ENCODE results near the gene REPIN1. TPM values are rescaled to one million over a fixed set of nuclear protein-coding genes. Genes with fewer than 3 reads are reported as not detected.

Gene REPIN1
- total RNA-seq, 1 donor from 2014 or later = 82.2 TPM

GRCh38 chr7:150329331-150330120, 39.1 kb upstream of the REPIN1 start:
- intact Hi-C loops (cut with micrococcal nuclease) = no loop called here
- Mint-ChIP-seq H3K27ac (no peak overlapping the region), H3K4me3 (ENCODE audit: low read depth) (no peak overlapping the region), H3K4me1 (ENCODE audit: low read depth) (peaks cover 11% of the 10 kb centered on the region), H3K9me3 (no peaks in the 10 kb centered on the region), H3K36me3 (ENCODE audit: low read depth) (peaks cover 51% of the 10 kb centered on the region), H3K27me3 (ENCODE audit: low read depth) (no peaks in the 10 kb centered on the region)
- DNase-seq (ENCODE audit: low spot score) = no peak

DNA sequence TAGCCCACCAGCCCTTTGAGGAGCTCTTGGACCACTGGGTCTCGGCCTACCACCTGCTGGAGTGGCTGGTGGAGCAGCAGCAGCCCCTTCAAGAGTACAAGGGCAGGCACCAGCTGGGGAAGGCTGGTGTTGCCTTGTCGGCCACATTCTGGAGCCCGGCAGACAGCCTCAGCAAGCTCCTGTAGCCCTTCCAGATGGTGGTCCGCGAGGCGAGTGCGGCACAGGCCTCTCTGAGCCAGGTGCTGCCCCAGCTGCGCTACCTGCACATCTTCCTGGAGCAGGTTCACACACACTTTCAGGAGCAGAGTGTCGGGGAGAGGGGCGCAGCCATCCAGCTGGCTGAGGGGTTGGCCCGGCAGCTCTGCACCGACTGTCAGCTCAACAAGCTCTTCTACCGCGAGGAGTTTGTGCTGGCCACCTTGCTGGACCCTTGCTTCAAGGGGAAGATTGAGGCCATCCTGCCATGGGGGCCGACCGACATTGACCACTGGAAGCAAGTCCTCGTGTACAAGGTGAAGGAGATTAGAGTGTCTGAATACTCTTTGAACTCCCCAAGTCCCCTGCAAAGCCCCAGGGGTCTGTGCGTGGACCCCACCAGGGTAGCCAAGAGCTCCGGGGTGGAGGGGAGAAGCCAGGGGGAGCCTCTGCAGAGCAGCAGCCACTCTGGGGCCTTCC, 38.3 kb upstream of the REPIN1 start:
- intact Hi-C loops (cut with micrococcal nuclease) = no loop called here
- no peak for DNase-seq (ENCODE audit: low spot score)
- Mint-ChIP-seq H3K36me3 (ENCODE audit: low read depth) (peaks cover 43% of the 10 kb centered on the region), H3K27ac (no peak overlapping the region), H3K27me3 (ENCODE audit: low read depth) (no peaks in the 10 kb centered on the region), H3K4me3 (ENCODE audit: low read depth) (no peak overlapping the region), H3K9me3 (no peaks in the 10 kb centered on the region), H3K4me1 (ENCODE audit: low read depth) (peaks cover 3% of the 10 kb centered on the region)

DNA sequence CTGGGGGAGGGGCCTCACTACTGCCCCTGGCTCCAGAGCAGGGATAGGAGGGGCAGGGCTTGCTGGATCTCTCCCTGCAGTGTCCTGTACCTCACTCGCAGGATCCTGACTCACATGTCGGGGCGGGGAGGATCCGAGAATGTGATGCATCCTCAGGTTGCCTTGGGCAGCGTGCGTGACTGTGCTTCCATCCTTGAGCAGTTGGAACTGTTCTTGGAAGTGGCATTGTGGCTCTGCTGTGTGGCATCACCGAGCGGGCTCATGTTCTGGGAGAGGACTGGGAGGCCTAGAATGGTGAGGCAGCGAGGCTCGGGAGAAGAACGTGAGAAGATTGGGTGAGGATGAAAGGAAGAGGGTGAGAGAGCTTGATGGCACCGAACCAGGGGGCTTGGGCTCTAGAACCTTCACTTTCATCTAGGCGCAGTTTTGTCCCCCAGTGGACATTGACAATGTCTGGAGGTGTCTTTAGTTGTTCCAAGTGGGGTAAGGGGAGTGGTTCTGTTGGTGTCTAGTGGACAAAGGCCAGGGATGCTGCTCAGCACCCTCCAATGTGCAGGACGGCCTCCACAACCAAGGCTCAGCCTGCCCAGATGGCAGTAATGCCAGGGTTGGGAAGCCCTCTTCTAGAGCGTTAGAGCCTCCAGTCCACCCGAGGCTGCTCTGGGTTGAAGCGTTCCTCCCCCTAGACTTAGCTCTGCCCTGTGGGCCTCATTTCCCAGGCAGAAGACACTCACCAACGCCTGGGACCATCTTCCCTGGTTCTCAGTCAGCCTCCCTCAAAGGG, 35.6 kb upstream of the REPIN1 start:
- Mint-ChIP-seq H3K27me3 (ENCODE audit: low read depth) (no peaks in the 10 kb centered on the region), H3K9me3 (no peaks in the 10 kb centered on the region)

DNA sequence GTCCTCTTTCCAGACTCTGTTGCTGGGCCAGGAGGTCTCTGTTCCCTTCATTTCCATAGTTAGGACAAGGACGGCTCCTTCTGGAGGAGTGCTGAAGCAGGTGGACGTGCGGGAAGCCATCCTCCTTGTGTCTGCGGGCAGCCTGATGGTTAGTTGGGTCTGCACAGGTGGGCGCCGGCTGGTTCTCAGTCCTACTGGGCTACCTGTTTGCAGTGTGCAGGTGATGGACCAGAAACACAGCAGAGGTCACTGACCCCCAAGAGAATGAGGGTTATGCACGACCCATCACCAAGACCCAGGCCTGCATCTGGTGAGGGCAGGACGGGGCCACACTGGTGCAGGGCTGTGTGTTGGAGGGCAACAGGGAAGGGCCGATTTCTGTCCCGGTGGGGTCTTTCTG, 35.0 kb upstream of the REPIN1 start:
- H3K4me1 Mint-ChIP-seq (ENCODE audit: low read depth) = no peaks in the 10 kb centered on the region
- no peaks in the 10 kb centered on the region for H3K9me3 Mint-ChIP-seq
- no peak for DNase-seq (ENCODE audit: low spot score)
- no peak overlapping the region for H3K4me3 Mint-ChIP-seq (ENCODE audit: low read depth)
- intact Hi-C loops (cut with micrococcal nuclease) = no loop called here
- H3K27me3 Mint-ChIP-seq (ENCODE audit: low read depth) = no peaks in the 10 kb centered on the region
- no peak overlapping the region for H3K27ac Mint-ChIP-seq
- peaks cover 20% of the 10 kb centered on the region for H3K36me3 Mint-ChIP-seq (ENCODE audit: low read depth)

More for the DNA sequence above, 35.6 kb upstream of the REPIN1 start:
- intact Hi-C loops (cut with micrococcal nuclease) = no loop called here
- H3K27ac Mint-ChIP-seq = no peak overlapping the region
- H3K4me3 Mint-ChIP-seq (ENCODE audit: low read depth) = no peak overlapping the region
- no peak for DNase-seq (ENCODE audit: low spot score)
- H3K36me3 Mint-ChIP-seq (ENCODE audit: low read depth) = peaks cover 24% of the 10 kb centered on the region
- no peaks in the 10 kb centered on the region for H3K4me1 Mint-ChIP-seq (ENCODE audit: low read depth)

GRCh38 chr7:150334108-150334507, 34.5 kb upstream of the REPIN1 start:
- no peaks in the 10 kb centered on the region for H3K27me3 Mint-ChIP-seq (ENCODE audit: low read depth)
- DNase-seq (ENCODE audit: low spot score) = no peak
- no peak overlapping the region for H3K27ac Mint-ChIP-seq
- H3K9me3 Mint-ChIP-seq = no peaks in the 10 kb centered on the region
- peaks cover 16% of the 10 kb centered on the region for H3K36me3 Mint-ChIP-seq (ENCODE audit: low read depth)
- no peak overlapping the region for H3K4me3 Mint-ChIP-seq (ENCODE audit: low read depth)
- H3K4me1 Mint-ChIP-seq (ENCODE audit: low read depth) = no peaks in the 10 kb centered on the region
- intact Hi-C loops (cut with micrococcal nuclease) = no loop called here

- Mint-ChIP-seq H3K4me3 (ENCODE audit: low read depth) (no peak overlapping the region), H3K27ac (no peak overlapping the region), H3K36me3 (ENCODE audit: low read depth) (peaks cover 16% of the 10 kb centered on the region), H3K4me1 (ENCODE audit: low read depth) (peaks cover 6% of the 10 kb centered on the region), H3K27me3 (ENCODE audit: low read depth) (peaks cover 5% of the 10 kb centered on the region), H3K9me3 (no peaks in the 10 kb centered on the region)
- DNase-seq (ENCODE audit: low spot score) = no peak
- intact Hi-C loops (cut with micrococcal nuclease) = no loop called here
Measured at GRCh38 chr7:150335108-150335773, 33.4 kb upstream of the REPIN1 start.

DNA sequence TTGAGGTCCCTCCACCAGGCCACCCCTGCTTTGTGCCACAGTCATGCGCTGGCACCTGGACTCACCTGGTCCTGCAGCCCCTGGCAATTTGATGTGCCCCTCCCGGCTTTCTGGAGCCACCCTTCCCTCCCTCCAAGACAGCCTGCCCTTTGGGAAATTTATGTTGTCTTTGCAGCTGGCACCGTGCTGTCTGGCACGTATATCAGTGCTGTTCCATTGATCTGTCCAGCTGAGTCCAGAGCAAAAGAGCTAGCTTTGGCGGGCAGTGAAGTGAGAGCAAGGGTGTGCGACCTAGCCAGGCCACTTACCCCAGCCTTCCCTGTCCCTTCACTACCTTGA, 32.9 kb upstream of the REPIN1 start:
- DNase-seq (ENCODE audit: low spot score) = no peak
- Mint-ChIP-seq H3K4me3 (ENCODE audit: low read depth) (no peak overlapping the region), H3K27me3 (ENCODE audit: low read depth) (peaks cover 8% of the 10 kb centered on the region), H3K36me3 (ENCODE audit: low read depth) (peaks cover 15% of the 10 kb centered on the region), H3K4me1 (ENCODE audit: low read depth) (peaks cover 9% of the 10 kb centered on the region), H3K27ac (no peak overlapping the region), H3K9me3 (no peaks in the 10 kb centered on the region)
- intact Hi-C loops (cut with micrococcal nuclease) = no loop called here

- no peaks in the 10 kb centered on the region for H3K9me3 Mint-ChIP-seq
- H3K4me3 Mint-ChIP-seq (ENCODE audit: low read depth) = no peak overlapping the region
- no peak for DNase-seq (ENCODE audit: low spot score)
- peaks cover 11% of the 10 kb centered on the region for H3K27me3 Mint-ChIP-seq (ENCODE audit: low read depth)
- H3K36me3 Mint-ChIP-seq (ENCODE audit: low read depth) = peaks cover 12% of the 10 kb centered on the region
- peaks cover 9% of the 10 kb centered on the region for H3K4me1 Mint-ChIP-seq (ENCODE audit: low read depth)
- intact Hi-C loops (cut with micrococcal nuclease) = no loop called here
- H3K27ac Mint-ChIP-seq = no peak overlapping the region
Measured at GRCh38 chr7:150336746-150337145, 31.9 kb upstream of the REPIN1 start.

GRCh38 chr7:150337179-150337578, 31.4 kb upstream of the REPIN1 start:
- intact Hi-C loops (cut with micrococcal nuclease) = no loop called here
- peaks cover 9% of the 10 kb centered on the region for H3K4me1 Mint-ChIP-seq (ENCODE audit: low read depth)
- no peak overlapping the region for H3K27ac Mint-ChIP-seq

GRCh38 chr7:150337659-150338081, 31.0 kb upstream of the REPIN1 start:
- no peak overlapping the region for H3K4me3 Mint-ChIP-seq (ENCODE audit: low read depth)
- intact Hi-C loops (cut with micrococcal nuclease) = no loop called here
- peaks cover 20% of the 10 kb centered on the region for H3K27me3 Mint-ChIP-seq (ENCODE audit: low read depth)
- H3K9me3 Mint-ChIP-seq = no peaks in the 10 kb centered on the region
- H3K27ac Mint-ChIP-seq = no peak overlapping the region
- peaks cover 9% of the 10 kb centered on the region for H3K4me1 Mint-ChIP-seq (ENCODE audit: low read depth)
- H3K36me3 Mint-ChIP-seq (ENCODE audit: low read depth) = peaks cover 15% of the 10 kb centered on the region
- DNase-seq (ENCODE audit: low spot score) = no peak

More at GRCh38 chr7:150337179-150337578, 31.4 kb upstream of the REPIN1 start:
- Mint-ChIP-seq H3K36me3 (ENCODE audit: low read depth) (peaks cover 14% of the 10 kb centered on the region), H3K4me3 (ENCODE audit: low read depth) (no peak overlapping the region), H3K9me3 (no peaks in the 10 kb centered on the region), H3K27me3 (ENCODE audit: low read depth) (peaks cover 15% of the 10 kb centered on the region)
- no peak for DNase-seq (ENCODE audit: low spot score)

GRCh38 chr7:150338166-150338829, 30.3 kb upstream of the REPIN1 start:
- no peak for DNase-seq (ENCODE audit: low spot score)
- Mint-ChIP-seq H3K4me1 (ENCODE audit: low read depth) (peaks cover 9% of the 10 kb centered on the region), H3K4me3 (ENCODE audit: low read depth) (no peak overlapping the region), H3K27ac (no peak overlapping the region), H3K9me3 (no peaks in the 10 kb centered on the region), H3K27me3 (ENCODE audit: low read depth) (peaks cover 26% of the 10 kb centered on the region), H3K36me3 (ENCODE audit: low read depth) (peaks cover 15% of the 10 kb centered on the region)
- intact Hi-C loops (cut with micrococcal nuclease) = no loop called here

- DNase-seq (ENCODE audit: low spot score) = no peak
- Mint-ChIP-seq H3K9me3 (no peaks in the 10 kb centered on the region), H3K36me3 (ENCODE audit: low read depth) (peaks cover 15% of the 10 kb centered on the region), H3K4me3 (ENCODE audit: low read depth) (no peak overlapping the region), H3K27ac (no peak overlapping the region), H3K27me3 (ENCODE audit: low read depth) (peaks cover 34% of the 10 kb centered on the region), H3K4me1 (ENCODE audit: low read depth) (peaks cover 9% of the 10 kb centered on the region)
- intact Hi-C loops (cut with micrococcal nuclease) = no loop called here
Measured at GRCh38 chr7:150339409-150339809, 29.2 kb upstream of the REPIN1 start.

All from activated T-helper 2 cell treated with anti-CD3 and anti-CD28 coated beads, Interferon-gamma antibody, Interleukin-2, Interleukin-4, amounts not matched to agents 10 μg/mL and 5 μg/mL and 100 μg/mL, durations not matched to agents 14 hours and 24 hours and 36 hours (primary cell).